NCI-H1048 (cell line): ENCODE results near the gene ELFN1.

Source experiments
- DNase-seq: peaks from one replicate; lab custom pipeline; 2025; lab: John Stamatoyannopoulos, UW

The ELFN1 gene

GRCh38 chr7:1669954-1670893 lies at the start of gene ELFN1:
ELFN1 (plus strand) TSS chr7:1670277; CDS start chr7:1744597, 74,320 bp downstream.
- DNase-seq: no peak

- DNase-seq: no peak
Observed at GRCh38 chr7:1620835-1621234, 49.2 kb upstream of the ELFN1 start.

GRCh38 chr7:1621718-1622117 lies 48.4 kb upstream of the ELFN1 start:
- DNase-seq: no peak

GRCh38 chr7:1622441-1622840 lies 47.6 kb upstream of the ELFN1 start:
- DNase-seq: no peak

GRCh38 chr7:1623810-1624209 lies 46.3 kb upstream of the ELFN1 start:
- no peak for DNase-seq

GRCh38 chr7:1624999-1625927 lies 44.8 kb upstream of the ELFN1 start:
- no peak for DNase-seq

GRCh38 chr7:1626769-1627168 lies 43.3 kb upstream of the ELFN1 start:
- no peak for DNase-seq

- DNase-seq: no peak
Observed at GRCh38 chr7:1630700-1631336, 39.3 kb upstream of the ELFN1 start.

GRCh38 chr7:1631678-1632077 lies 38.4 kb upstream of the ELFN1 start:
- no peak for DNase-seq

GRCh38 chr7:1632506-1632905 lies 37.6 kb upstream of the ELFN1 start:
- no peak for DNase-seq

- no peak for DNase-seq
Observed at GRCh38 chr7:1632916-1633785, 36.9 kb upstream of the ELFN1 start.

- no peak for DNase-seq
Observed at GRCh38 chr7:1635401-1635800, 34.7 kb upstream of the ELFN1 start.

- DNase-seq: no peak
Observed at GRCh38 chr7:1637155-1637554, 32.9 kb upstream of the ELFN1 start.

- no peak for DNase-seq
Observed at GRCh38 chr7:1638215-1638661, 31.8 kb upstream of the ELFN1 start.

- no peak for DNase-seq
Observed at GRCh38 chr7:1639071-1639470, 31.0 kb upstream of the ELFN1 start.

- DNase-seq: no peak
Observed at GRCh38 chr7:1639532-1640175, 30.4 kb upstream of the ELFN1 start.

GRCh38 chr7:1640376-1641172 lies 29.5 kb upstream of the ELFN1 start:
- DNase-seq: no peak

GRCh38 chr7:1641173-1641572 lies 28.9 kb upstream of the ELFN1 start:
- no peak for DNase-seq

- no peak for DNase-seq
Observed at GRCh38 chr7:1641661-1642260, 28.3 kb upstream of the ELFN1 start.
